ENCODE data around the gene AFF3.

DNA sequence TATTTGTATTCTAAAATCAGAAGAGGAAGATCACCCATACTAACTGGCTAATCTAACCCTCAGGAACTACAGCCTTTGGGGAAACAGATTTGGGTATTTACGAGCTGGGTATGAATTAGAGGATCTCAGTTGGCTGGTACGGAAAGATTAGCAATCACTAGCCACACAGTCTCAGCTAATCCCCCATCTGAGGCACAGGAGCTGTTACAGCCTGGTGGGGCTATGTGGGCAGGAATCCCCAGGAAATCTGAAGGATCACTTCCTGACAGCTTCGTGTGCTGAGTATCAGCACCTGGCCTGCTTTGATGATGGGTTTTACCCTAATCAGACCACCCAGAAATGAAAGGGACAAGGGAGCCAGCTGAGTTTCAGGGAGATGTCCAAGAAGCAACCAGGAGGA lies 206.3 kb downstream of the AFF3 start:
- TF ChIP-seq, protein P1, sequence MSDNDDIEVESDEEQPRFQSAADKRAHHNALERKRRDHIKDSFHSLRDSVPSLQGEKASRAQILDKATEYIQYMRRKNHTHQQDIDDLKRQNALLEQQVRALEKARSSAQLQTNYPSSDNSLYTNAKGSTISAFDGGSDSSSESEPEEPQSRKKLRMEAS (IDR thresholded peaks at IDR 0.05) = no peak
- no peak for TF ChIP-seq NFIC (IDR thresholded peaks at IDR 0.05)

Measured in Ishikawa (cell line).